H9 (cell line): ENCODE data around the gene DENND10. TPM values are rescaled to one million over a fixed set of nuclear protein-coding genes. Genes with fewer than 3 reads are reported as not detected.

Source experiments
- DNase-seq: peaks from one replicate; pipeline ENCODE4 v3.0.0-alpha.2; 2017
- H2AFZ ChIP-seq: one replicate; pipeline ENCODE4 v1.6.1; 2013; ENCODE audit warnings: mild to moderate bottlenecking, low read length, control low read depth, moderate library complexity
- H2AK5ac ChIP-seq: 2 replicates; pipeline ENCODE4 v1.6.1; 2013; ENCODE audit warnings: low read length, control low read depth, mixed read lengths; ENCODE audit not compliant: insufficient read length
- H2BK120ac ChIP-seq: one replicate; pipeline ENCODE4 v1.6.1; 2013; ENCODE audit warnings: low read depth, mild to moderate bottlenecking, low read length, control low read depth, inconsistent platforms; ENCODE audit not compliant: poor library complexity, severe bottlenecking
- H2BK12ac ChIP-seq: 2 replicates; pipeline ENCODE4 v1.6.1; 2013; ENCODE audit warnings: low read length, control low read depth, mixed read lengths, low read depth; ENCODE audit not compliant: insufficient read length
- H2BK15ac ChIP-seq: 2 replicates; pipeline ENCODE4 v1.6.1; 2013; ENCODE audit warnings: low read depth, low read length, control low read depth
- H2BK20ac ChIP-seq: one replicate; pipeline ENCODE4 v1.6.1; 2013; ENCODE audit warnings: low read depth, mild to moderate bottlenecking, low read length, control low read depth, inconsistent platforms; ENCODE audit not compliant: poor library complexity, severe bottlenecking
- H2BK5ac ChIP-seq: 2 replicates; pipeline ENCODE4 v1.6.1; 2013; ENCODE audit warnings: low read length, control low read depth, mixed read lengths; ENCODE audit not compliant: insufficient read length
- H3K14ac ChIP-seq: 2 replicates; pipeline ENCODE4 v1.6.1; 2013; ENCODE audit warnings: low read length, control low read depth; ENCODE audit not compliant: insufficient read depth
- H3K18ac ChIP-seq: 2 replicates; pipeline ENCODE4 v1.6.1; 2013; ENCODE audit warnings: low read depth, mild to moderate bottlenecking, mixed read lengths, low read length, control low read depth; ENCODE audit not compliant: insufficient read length
- H3K23ac ChIP-seq: 2 replicates; pipeline ENCODE4 v1.6.1; 2013; ENCODE audit warnings: low read length, control low read depth, mixed read lengths, low read depth; ENCODE audit not compliant: insufficient read length
- H3K23me2 ChIP-seq: 2 replicates; pipeline ENCODE4 v1.6.1; 2013; ENCODE audit warnings: low read depth, mild to moderate bottlenecking, mixed read lengths, low read length, control low read depth; ENCODE audit not compliant: insufficient read length, poor library complexity, severe bottlenecking
- H3K27ac ChIP-seq: 2 replicates; pipeline ENCODE4 v1.5.1; 2013; ENCODE audit warnings: low read length, control low read depth, mixed read lengths, low read depth; ENCODE audit not compliant: insufficient read length
- H3K27me3 ChIP-seq: 2 replicates; pipeline ENCODE4 v1.6.1; 2013; ENCODE audit warnings: low read length, control low read depth, inconsistent platforms; ENCODE audit not compliant: insufficient read depth
- H3K4ac ChIP-seq: 2 replicates; pipeline ENCODE4 v1.6.1; 2013; ENCODE audit warnings: low read depth, mild to moderate bottlenecking, control low read depth, inconsistent platforms, low read length, moderate library complexity
- H3K4me1 ChIP-seq: 2 replicates; pipeline ENCODE4 v1.6.1; 2013; ENCODE audit warnings: low read length, control low read depth, inconsistent platforms; ENCODE audit not compliant: insufficient read depth
- H3K4me2 ChIP-seq: 2 replicates; pipeline ENCODE4 v1.6.1; 2013; ENCODE audit warnings: low read length, control low read depth, mixed read lengths; ENCODE audit not compliant: insufficient read length, insufficient read depth
- H3K56ac ChIP-seq: 2 replicates; pipeline ENCODE4 v1.6.1; 2013; ENCODE audit warnings: low read depth, mild to moderate bottlenecking, mixed read lengths, low read length, control low read depth; ENCODE audit not compliant: insufficient read length
- H3K79me1 ChIP-seq: 2 replicates; pipeline ENCODE4 v1.6.1; 2013; ENCODE audit warnings: low read depth, mild to moderate bottlenecking, moderate library complexity, low read length, control low read depth, inconsistent platforms; ENCODE audit not compliant: insufficient read depth, poor library complexity, severe bottlenecking
- H3K79me2 ChIP-seq: 2 replicates; pipeline ENCODE4 v1.6.1; 2013; ENCODE audit warnings: low read length, control low read depth, inconsistent platforms; ENCODE audit not compliant: insufficient read depth
- H3K9ac ChIP-seq: 2 replicates; pipeline ENCODE4 v1.6.1; 2013; ENCODE audit warnings: low read length, control low read depth, mixed read lengths; ENCODE audit not compliant: insufficient read length; ENCODE audit errors: extremely low read depth
- H3K9me3 ChIP-seq: one replicate; pipeline ENCODE4 v1.6.1; 2013; ENCODE audit warnings: low read depth, low read length, inconsistent platforms; ENCODE audit not compliant: control insufficient read depth
- H3T11ph ChIP-seq: one replicate; pipeline ENCODE4 v1.6.1; 2013; ENCODE audit warnings: mild to moderate bottlenecking, low read length, control low read depth, inconsistent platforms
- H4K20me1 ChIP-seq: one replicate; pipeline ENCODE4 v1.6.1; 2013; ENCODE audit not compliant: control insufficient read depth, insufficient read length, insufficient read depth
- H4K5ac ChIP-seq: 2 replicates; pipeline ENCODE4 v1.6.1; 2013; ENCODE audit warnings: low read depth, mild to moderate bottlenecking, mixed read lengths, low read length, control low read depth; ENCODE audit not compliant: insufficient read length
- H4K8ac ChIP-seq: replicated peaks from 2 replicates; pipeline ENCODE4 v1.6.1; 2013; ENCODE audit warnings: low read length, control low read depth, mixed read lengths, low read depth; ENCODE audit not compliant: insufficient read length
- H4K91ac ChIP-seq: 2 replicates; pipeline ENCODE4 v1.6.1; 2013; ENCODE audit warnings: low read depth, mild to moderate bottlenecking, moderate library complexity, mixed read lengths, low read length, control low read depth; ENCODE audit not compliant: insufficient read length
- H3K27ac Mint-ChIP-seq, 3 experiments: 2 replicates in 2 of 3; 3 replicates in 1 of 3; pipeline ENCODE4 v1.8.0; 2020 to 2021; ENCODE audit warnings: mixed read lengths in 3 of 3, mild to moderate bottlenecking in 1 of 3, moderate library complexity in 1 of 3
- H3K27me3 Mint-ChIP-seq: 2 replicates; pipeline ENCODE4 v1.8.0; 2021; ENCODE audit warnings: low read depth, mild to moderate bottlenecking, moderate library complexity, mixed read lengths
- H3K36me3 Mint-ChIP-seq, 3 experiments: 2 replicates in 2 of 3; 3 replicates in 1 of 3; pipeline ENCODE4 v1.8.0; 2020 to 2021; ENCODE audit warnings: low read depth in 3 of 3, mixed read lengths in 3 of 3; ENCODE audit not compliant: insufficient read depth in 1 of 3
- H3K4me1 Mint-ChIP-seq, 2 experiments: 2 replicates each; pipeline ENCODE4 v1.8.0; 2020; ENCODE audit warnings: mixed read lengths in 2 of 2
- H3K4me3 Mint-ChIP-seq, 2 experiments: 2 replicates in 1 of 2; 3 replicates in 1 of 2; pipeline ENCODE4 v1.8.0; 2020 to 2021; ENCODE audit warnings: mild to moderate bottlenecking in 2 of 2, mixed read lengths in 2 of 2, moderate library complexity in 1 of 2
- H3K9me3 Mint-ChIP-seq, 2 experiments: 2 replicates in 1 of 2; 3 replicates in 1 of 2; pipeline ENCODE4 v1.8.0; 2020; ENCODE audit warnings: mild to moderate bottlenecking in 2 of 2, mixed read lengths in 2 of 2, moderate library complexity in 1 of 2
- WGBS: extraction: QIAGEN DNeasy Blood & Tissue Kit; methylation state at CpG from one replicate; pipeline ENCODE4 v1.1.7; 2013; ENCODE audit warnings: missing lambda C conversion rate, low lambda C conversion rate, mixed read lengths; ENCODE audit not compliant: insufficient read length; ENCODE audit errors: extremely low coverage; 5-methylcytosine and 5-hydroxymethylcytosine counted together
- total RNA-seq: library from RNA; stranded (reverse); gene quantifications from 2 replicates; pipeline ENCODE4 v1.2.1, GENCODE V29; 2021
- TF ChIP-seq, protein P1 (sequence below): fragments of 200-600 bp; sonication (generic); conservative IDR thresholded peaks from 3 replicates; pipeline ENCODE4 v1.8.0; 2021; ENCODE audit warnings: antibody characterized with exemption, mild to moderate bottlenecking

The DENND10 gene
- total RNA-seq, 1 experiment from 2014 or later, result 63.2 TPM

DNA sequence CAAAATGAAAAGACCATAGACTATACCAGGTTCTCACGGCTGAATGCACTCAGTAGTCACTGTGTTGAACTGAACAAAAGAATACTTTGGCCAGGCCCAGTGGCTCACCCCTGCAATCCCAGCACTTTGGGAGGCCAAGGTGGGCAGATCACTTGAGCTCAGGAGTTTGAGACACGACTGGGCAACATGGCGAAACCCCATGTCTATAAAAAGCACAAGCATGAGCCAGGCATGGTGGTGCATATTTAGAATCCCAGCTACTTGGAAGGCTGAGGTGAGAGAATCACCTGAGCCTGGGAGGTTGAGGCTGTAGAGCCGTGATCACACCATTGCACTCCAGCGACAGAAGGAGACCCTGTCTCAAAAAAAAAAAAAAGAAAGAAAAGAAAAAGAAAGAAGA lies 49.1 kb downstream of the DENND10 start:
- no peaks in the 10 kb centered on the region for H3K4me1 ChIP-seq

More for the DNA sequence above, 49.1 kb downstream of the DENND10 start:
- Histone ChIP-seq H3K23ac (no peak overlapping the region), H2AFZ (no peak overlapping the region), H3K18ac (no peak overlapping the region), H3K56ac (no peak overlapping the region), H4K20me1 (no peaks in the 10 kb centered on the region), H3T11ph (no peak overlapping the region), H3K27ac (no peak overlapping the region), H2BK12ac (no peak overlapping the region), H3K79me1 (no peaks in the 10 kb centered on the region), H3K9me3 (no peaks in the 10 kb centered on the region), H3K79me2 (no peaks in the 10 kb centered on the region), H4K8ac (no peak overlapping the region), H4K5ac (no peak overlapping the region), H2BK5ac (no peak overlapping the region), H2BK20ac (no peak overlapping the region), H3K14ac (no peak overlapping the region), H2AK5ac (no peak overlapping the region), H2BK15ac (no peak overlapping the region), H4K91ac (no peak overlapping the region), H3K4me2 (no peak overlapping the region), H3K23me2 (no peaks in the 10 kb centered on the region), H3K9ac (no peak overlapping the region), H2BK120ac (no peak overlapping the region), H3K27me3 (no peaks in the 10 kb centered on the region), H3K4ac (no peak overlapping the region)
- Mint-ChIP-seq H3K4me1 (no peaks in the 10 kb centered on the region), H3K36me3 (peaks cover 16 to 62% (median 35%) of the 10 kb centered on the region in 3 experiments), H3K4me3 (no peak overlapping the region), H3K27ac (no peak overlapping the region), H3K9me3 (no peaks in the 10 kb centered on the region; a peak in 1 of 5 replicates), H3K27me3 (no peaks in the 10 kb centered on the region)
- DNase-seq, result no peak
- TF ChIP-seq, protein P1, sequence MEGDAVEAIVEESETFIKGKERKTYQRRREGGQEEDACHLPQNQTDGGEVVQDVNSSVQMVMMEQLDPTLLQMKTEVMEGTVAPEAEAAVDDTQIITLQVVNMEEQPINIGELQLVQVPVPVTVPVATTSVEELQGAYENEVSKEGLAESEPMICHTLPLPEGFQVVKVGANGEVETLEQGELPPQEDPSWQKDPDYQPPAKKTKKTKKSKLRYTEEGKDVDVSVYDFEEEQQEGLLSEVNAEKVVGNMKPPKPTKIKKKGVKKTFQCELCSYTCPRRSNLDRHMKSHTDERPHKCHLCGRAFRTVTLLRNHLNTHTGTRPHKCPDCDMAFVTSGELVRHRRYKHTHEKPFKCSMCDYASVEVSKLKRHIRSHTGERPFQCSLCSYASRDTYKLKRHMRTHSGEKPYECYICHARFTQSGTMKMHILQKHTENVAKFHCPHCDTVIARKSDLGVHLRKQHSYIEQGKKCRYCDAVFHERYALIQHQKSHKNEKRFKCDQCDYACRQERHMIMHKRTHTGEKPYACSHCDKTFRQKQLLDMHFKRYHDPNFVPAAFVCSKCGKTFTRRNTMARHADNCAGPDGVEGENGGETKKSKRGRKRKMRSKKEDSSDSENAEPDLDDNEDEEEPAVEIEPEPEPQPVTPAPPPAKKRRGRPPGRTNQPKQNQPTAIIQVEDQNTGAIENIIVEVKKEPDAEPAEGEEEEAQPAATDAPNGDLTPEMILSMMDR, result no peak
- no CpG with 5 or more reads among the region's 5 CpGs for WGBS
